ENCODE results near the gene TMEM134. TPM values are rescaled to one million over a fixed set of nuclear protein-coding genes. Genes with fewer than 3 reads are reported as not detected.

TMEM134 gene
- total RNA-seq, 1 experiment from 2014 or later: 52.2 TPM

- H3K27ac Mint-ChIP-seq (ENCODE audit: unreplicated experiment): no peak overlapping the region
- BruUV-seq (replicated peaks): no TSS peak
- CTCF ChIA-PET: no interaction called here
- POLR2A ChIA-PET: interaction anchor here (0.9 kb wide), 1 partner anchor 58 kb away, joined by 5 read pairs; the partner anchor contains the start of gene RAD9A
- Histone ChIP-seq H3K4me1 (peaks cover 7% of the 10 kb centered on the region), H3K4me3 (ENCODE audit: low read depth, low read length) (no peak overlapping the region), H3K9me3 (no peaks in the 10 kb centered on the region), H3K27me3 (replicated peaks; ENCODE audit: control insufficient read depth, insufficient read depth, low read length) (no peaks in the 10 kb centered on the region), H3K36me3 (ENCODE audit: control insufficient read depth, insufficient read depth, low read length) (no peaks in the 10 kb centered on the region)
- peaks cover 6% of the 10 kb centered on the region for H3K36me3 Mint-ChIP-seq (ENCODE audit: insufficient read depth, unreplicated experiment)
- intact Hi-C loops (cut with micrococcal nuclease; ENCODE audit: unreplicated experiment): no loop called here
- no peaks in the 10 kb centered on the region for H3K27me3 Mint-ChIP-seq (ENCODE audit: insufficient read depth, unreplicated experiment)
- no peak overlapping the region for H3K4me3 Mint-ChIP-seq (ENCODE audit: unreplicated experiment)
- TF ChIP-seq, protein P1, sequence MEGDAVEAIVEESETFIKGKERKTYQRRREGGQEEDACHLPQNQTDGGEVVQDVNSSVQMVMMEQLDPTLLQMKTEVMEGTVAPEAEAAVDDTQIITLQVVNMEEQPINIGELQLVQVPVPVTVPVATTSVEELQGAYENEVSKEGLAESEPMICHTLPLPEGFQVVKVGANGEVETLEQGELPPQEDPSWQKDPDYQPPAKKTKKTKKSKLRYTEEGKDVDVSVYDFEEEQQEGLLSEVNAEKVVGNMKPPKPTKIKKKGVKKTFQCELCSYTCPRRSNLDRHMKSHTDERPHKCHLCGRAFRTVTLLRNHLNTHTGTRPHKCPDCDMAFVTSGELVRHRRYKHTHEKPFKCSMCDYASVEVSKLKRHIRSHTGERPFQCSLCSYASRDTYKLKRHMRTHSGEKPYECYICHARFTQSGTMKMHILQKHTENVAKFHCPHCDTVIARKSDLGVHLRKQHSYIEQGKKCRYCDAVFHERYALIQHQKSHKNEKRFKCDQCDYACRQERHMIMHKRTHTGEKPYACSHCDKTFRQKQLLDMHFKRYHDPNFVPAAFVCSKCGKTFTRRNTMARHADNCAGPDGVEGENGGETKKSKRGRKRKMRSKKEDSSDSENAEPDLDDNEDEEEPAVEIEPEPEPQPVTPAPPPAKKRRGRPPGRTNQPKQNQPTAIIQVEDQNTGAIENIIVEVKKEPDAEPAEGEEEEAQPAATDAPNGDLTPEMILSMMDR (IDR thresholded peaks at IDR 0.05; ENCODE audit: insufficient read depth in 1 of 2, low read depth in 1 of 2, low read length in 1 of 2, severe bottlenecking in 1 of 2, unreplicated experiment in 1 of 2): no peak
- no peaks in the 10 kb centered on the region for H3K9me3 Mint-ChIP-seq (ENCODE audit: unreplicated experiment)
- H3K4me1 Mint-ChIP-seq (ENCODE audit: low read depth, unreplicated experiment): peaks cover 9% of the 10 kb centered on the region
- DNase-seq: no peak
These were observed 19.8 kb downstream of the TMEM134 start for GRCh38 chr11:67449116-67449844.

GRCh38 chr11:67448220-67448609, 20.8 kb downstream of the TMEM134 start:
- DNase-seq: no peak
- Mint-ChIP-seq H3K36me3 (ENCODE audit: insufficient read depth, unreplicated experiment) (peaks cover 15% of the 10 kb centered on the region), H3K27ac (ENCODE audit: unreplicated experiment) (no peak overlapping the region), H3K4me3 (ENCODE audit: unreplicated experiment) (no peak overlapping the region), H3K4me1 (ENCODE audit: low read depth, unreplicated experiment) (peaks cover 9% of the 10 kb centered on the region), H3K27me3 (ENCODE audit: insufficient read depth, unreplicated experiment) (no peaks in the 10 kb centered on the region), H3K9me3 (ENCODE audit: unreplicated experiment) (no peaks in the 10 kb centered on the region)
- no peak overlapping the region for H3K4me3 ChIP-seq (ENCODE audit: low read depth, low read length)
- ChIA-PET CTCF (no interaction called here), POLR2A (no interaction called here)
- no peaks in the 10 kb centered on the region for H3K36me3 ChIP-seq (ENCODE audit: control insufficient read depth, insufficient read depth, low read length)
- TF ChIP-seq, protein P1 (IDR thresholded peaks at IDR 0.05; ENCODE audit: insufficient read depth in 1 of 2, low read depth in 1 of 2, low read length in 1 of 2, severe bottlenecking in 1 of 2, unreplicated experiment in 1 of 2): no peak
- BruUV-seq (replicated peaks): no TSS peak
- intact Hi-C loops (cut with micrococcal nuclease; ENCODE audit: unreplicated experiment): no loop called here
- H3K4me1 ChIP-seq: peaks cover 8% of the 10 kb centered on the region
- H3K9me3 ChIP-seq: no peaks in the 10 kb centered on the region
- H3K27me3 ChIP-seq (replicated peaks; ENCODE audit: control insufficient read depth, insufficient read depth, low read length): no peaks in the 10 kb centered on the region

DNA sequence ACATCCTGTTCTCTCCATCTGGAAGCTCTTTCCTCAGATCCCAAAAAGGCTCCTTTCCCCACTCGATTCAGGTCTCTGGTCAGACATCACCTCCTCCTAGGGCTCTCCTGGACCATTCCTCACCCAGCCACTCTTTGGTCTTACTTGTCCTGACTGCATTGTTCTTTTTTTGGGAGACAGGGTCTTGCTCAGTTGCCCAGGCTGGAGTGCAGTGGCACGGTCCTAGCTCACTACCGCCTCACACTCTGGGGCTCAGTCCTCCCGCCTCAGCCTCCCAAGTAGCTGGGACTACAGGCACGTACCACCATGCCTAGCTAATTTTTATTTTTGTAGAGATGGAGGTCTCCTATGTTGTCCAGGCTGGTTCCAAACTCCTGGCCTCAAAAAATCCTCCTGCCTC, 23.5 kb downstream of the TMEM134 start:
- Histone ChIP-seq H3K9me3 (no peaks in the 10 kb centered on the region), H3K36me3 (ENCODE audit: control insufficient read depth, insufficient read depth, low read length) (peaks cover 13% of the 10 kb centered on the region), H3K4me3 (ENCODE audit: low read depth, low read length) (no peak overlapping the region), H3K27me3 (replicated peaks; ENCODE audit: control insufficient read depth, insufficient read depth, low read length) (no peaks in the 10 kb centered on the region), H3K4me1 (peaks cover 20% of the 10 kb centered on the region)
- no peaks in the 10 kb centered on the region for H3K9me3 Mint-ChIP-seq (ENCODE audit: unreplicated experiment)
- H3K36me3 Mint-ChIP-seq (ENCODE audit: insufficient read depth, unreplicated experiment): peaks cover 42% of the 10 kb centered on the region
- ChIA-PET CTCF (interaction anchor here (0.6 kb wide), 1 partner anchor 28 kb away, joined by 3 read pairs; no protein-coding TSS in a partner anchor), POLR2A (no interaction called here)
- H3K4me3 Mint-ChIP-seq (ENCODE audit: unreplicated experiment): peak overlapping the region; percentile 90
- TF ChIP-seq, protein P1 (IDR thresholded peaks at IDR 0.05; ENCODE audit: insufficient read depth in 1 of 2, low read depth in 1 of 2, low read length in 1 of 2, severe bottlenecking in 1 of 2, unreplicated experiment in 1 of 2): no peak
- no TSS peak for BruUV-seq (replicated peaks)
- peaks cover 9% of the 10 kb centered on the region for H3K4me1 Mint-ChIP-seq (ENCODE audit: low read depth, unreplicated experiment)
- intact Hi-C loops (cut with micrococcal nuclease; ENCODE audit: unreplicated experiment): no loop called here
- DNase-seq: no peak
- H3K27ac Mint-ChIP-seq (ENCODE audit: unreplicated experiment): peak overlapping the region; percentile 83
- H3K27me3 Mint-ChIP-seq (ENCODE audit: insufficient read depth, unreplicated experiment): no peaks in the 10 kb centered on the region

Data from Caco-2 (cell line).